Superior temporal gyrus (tissue), 1 donor: ENCODE measurements around the gene ALKBH2.
A peak's percentile ranks its signal among the peaks of the same experiment; 100 is the strongest.
"Not testable (repeated sequence)": the region's sequence is repeated elsewhere in the genome, so short reads cannot be mapped to it uniquely, and the experiment has no call there.

Experiments
- DNase-seq: peaks from one replicate; pipeline ENCODE4 v3.0.0-alpha.2; 2016; ENCODE audit errors: extremely low spot score

Gene ALKBH2

DNA sequence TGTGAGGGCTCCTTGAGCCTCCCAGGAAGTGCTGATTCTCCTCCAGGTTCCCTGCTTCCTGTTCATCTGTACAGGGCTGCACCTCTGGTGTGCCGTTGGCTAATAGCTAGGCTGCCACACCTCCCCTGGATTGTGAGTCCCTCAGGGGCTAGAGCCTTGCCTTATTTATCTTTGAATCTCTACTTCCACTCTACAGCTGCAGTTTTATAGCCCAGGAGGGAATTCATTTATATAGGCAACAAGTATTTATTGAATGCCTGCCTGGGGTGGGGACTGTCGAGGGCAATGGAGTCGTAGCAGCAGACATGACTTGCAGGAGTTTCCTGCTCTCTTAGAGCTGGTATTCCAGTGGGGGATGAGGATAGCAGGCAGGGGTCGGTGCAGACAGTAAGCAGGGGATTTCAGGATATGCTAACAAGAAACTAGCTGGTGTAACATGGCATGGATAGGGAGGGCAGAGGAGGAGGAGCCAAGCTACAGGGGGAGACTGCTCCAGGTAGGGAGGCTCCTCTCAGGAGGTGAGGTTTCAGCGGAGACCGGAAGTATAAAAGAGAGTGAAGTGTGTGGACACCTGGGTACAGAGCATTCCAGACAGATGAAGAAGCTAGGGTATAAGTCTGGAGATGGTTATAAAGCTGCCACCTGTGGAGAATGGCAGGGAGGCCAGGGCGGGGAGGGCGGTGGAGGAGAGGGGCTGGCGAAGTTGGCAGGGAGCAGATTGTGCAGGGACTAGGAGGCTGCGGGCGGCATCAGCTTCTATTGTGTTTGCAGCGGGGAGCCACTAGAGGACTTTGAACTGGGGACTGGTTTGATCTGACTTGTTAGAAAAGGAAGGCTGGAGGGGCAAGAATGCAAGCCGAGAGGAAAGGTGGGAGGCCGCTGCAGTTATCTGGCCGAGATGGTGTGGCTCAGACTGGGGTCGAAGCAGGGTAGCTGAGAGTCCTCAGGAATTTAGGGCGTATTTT, 23.7 kb downstream of the ALKBH2 start:
- DNase-seq = no peak

DNA sequence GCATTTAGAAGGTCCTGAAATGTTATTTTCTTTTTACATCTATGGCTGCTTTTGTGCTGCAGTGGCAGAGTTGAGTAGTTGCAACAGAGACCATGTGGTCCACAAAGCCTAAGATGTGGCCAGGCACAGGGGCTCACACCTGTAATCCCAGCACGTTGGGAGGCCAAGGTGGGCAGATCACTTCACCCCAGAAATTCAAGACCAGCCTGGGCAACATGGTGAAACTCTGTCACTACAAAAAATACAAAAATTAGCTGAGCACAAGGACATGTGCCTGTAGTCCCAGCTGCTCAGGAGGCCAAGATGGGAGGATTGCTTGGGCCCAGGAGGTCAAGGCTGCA, 27.4 kb downstream of the ALKBH2 start:
- DNase-seq = no peak

DNA sequence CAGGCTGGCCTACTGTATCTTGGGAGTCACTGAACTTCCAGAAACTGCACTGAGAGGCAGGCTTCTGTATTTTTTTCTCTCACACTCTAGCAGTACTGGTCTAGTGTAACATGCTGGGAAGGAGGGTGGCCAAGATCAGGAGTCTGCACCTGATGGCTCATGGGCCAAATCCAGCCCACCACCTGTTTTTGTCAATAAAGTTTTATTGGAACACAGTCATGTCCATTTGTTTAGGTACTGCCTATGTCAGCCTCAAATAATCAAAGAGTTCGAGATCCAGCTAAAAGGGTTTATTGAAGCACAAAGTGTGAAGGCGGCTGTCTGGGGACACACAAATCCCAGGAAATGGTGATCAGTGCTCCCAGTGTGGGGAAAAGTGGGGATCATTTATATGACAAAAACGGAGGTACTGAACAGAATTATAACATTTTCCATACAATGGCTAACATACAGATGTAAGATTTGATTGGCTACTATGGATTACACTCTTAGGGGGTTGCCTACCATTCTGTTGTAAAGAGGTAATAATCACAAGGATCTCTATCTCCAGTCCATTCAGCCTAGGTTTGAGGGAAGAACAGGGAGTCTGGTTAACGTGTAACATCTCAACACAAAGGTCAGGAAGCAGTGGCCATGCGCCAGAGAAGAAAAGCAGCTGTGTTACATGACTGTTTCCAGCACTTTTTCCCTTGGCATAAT, 28.0 kb downstream of the ALKBH2 start:
- no peak for DNase-seq

GRCh38 chr12:109064143-109064542, 29.1 kb downstream of the ALKBH2 start:
- no peak for DNase-seq

DNA sequence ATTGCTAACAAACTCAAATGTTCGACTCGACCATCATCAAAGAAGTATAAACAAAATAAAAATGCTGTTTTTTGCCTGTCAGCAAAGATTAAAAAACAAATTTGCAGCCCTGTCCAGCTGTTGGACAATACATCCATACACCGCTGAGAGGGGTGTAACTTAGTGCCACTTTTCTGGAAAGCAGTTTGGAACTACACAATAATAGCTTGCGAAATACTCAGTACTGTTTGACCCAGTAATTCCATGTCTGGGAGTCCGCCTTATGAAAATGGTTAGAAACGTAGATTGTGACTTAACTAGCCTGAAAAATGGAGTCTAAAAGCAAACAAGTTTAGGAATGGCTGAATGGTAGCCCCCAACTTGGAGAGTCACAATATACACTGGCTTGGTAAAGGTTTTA, 34.5 kb downstream of the ALKBH2 start:
- DNase-seq = no peak

DNA sequence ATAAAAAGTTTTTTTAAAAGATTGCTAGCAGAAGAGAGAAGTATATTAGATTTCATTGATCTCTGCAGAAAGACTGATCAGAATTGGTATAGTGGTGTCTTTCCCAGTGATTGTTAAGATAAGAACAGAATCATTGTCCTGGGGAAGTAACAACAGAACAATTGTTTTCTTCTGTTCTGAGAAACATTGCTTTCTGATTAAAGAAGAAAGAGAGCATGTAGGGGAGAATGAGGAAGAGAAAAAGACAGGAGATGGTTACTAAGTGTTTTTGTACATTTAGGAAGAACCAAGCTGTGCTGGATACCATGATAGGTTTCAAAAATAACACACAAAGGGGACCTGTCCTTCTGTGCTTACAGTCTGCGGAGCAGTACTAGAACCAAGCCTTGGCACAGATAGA, 35.9 kb downstream of the ALKBH2 start:
- DNase-seq = peak; percentile 89

- DNase-seq = peak; percentile 81
Measured at GRCh38 chr12:109056891-109057290, 36.4 kb downstream of the ALKBH2 start.

DNA sequence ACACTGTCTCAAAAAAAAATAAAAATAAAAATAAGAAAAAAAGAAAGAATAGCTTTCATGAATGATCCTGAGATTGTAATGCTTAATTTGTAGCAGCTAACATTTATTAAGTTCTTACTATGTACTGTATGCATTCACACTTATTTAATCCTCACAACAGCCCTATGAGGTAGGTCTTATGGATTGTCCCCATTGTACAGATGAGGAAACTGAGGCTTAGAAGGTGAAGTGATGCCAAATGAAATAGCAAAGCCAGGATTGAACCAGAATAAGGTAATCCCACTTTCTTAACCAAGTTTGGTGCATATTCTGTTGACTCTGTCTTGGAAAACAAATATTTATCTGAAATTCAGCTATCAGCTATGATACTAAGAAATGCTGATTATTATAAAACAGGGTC, 38.8 kb downstream of the ALKBH2 start:
- no peak for DNase-seq

GRCh38 chr12:109054124-109054513, 39.2 kb downstream of the ALKBH2 start:
- not testable (repeated sequence) for DNase-seq

DNA sequence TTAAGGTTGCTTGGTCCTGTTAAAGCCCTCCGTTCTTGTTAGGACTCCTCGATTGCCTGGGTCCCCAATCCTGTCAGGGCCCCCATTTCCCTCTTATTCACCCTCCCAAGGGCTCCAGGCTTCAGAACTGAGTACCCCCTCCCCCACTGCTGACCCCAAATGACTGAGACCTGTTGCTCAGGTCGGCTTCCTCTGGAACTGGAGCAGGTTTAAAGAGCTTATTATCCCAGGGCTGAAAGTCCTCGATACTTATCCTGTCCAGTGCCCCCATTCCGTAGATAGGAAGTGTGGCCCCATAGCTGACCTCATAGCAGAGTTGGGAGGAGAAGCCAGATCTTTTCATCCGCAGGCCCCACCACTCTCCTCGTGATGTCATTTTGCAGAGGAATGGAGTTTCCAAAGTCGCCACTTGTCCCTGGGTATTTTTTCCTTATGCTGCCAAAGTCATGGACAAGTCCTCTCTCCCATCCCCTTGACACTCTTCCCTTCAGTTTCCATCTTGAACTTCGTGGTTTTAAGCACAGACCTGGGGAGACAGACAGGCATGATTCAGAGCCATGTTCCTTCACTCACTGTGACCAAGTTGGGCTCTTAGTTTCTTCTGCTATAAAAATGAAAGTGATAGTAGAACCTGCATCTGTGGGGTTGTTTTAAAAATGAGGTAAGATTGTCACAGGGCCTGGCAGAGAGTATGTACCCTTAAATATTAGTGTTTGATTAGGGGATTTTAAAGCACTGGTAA, 39.7 kb downstream of the ALKBH2 start:
- DNase-seq = no peak

- peak; percentile 95 for DNase-seq
Measured at GRCh38 chr12:109052414-109053323, 40.6 kb downstream of the ALKBH2 start, which contains the start of gene USP30. Gene USP30 (plus strand): TSS chr12:109052576. CDS start chr12:109052679, 103 bp downstream.

- DNase-seq = no peak
Measured at GRCh38 chr12:109052097-109052413, 41.2 kb downstream of the ALKBH2 start.

GRCh38 chr12:109049794-109050193, 43.5 kb downstream of the ALKBH2 start:
- DNase-seq = not testable (repeated sequence)

DNA sequence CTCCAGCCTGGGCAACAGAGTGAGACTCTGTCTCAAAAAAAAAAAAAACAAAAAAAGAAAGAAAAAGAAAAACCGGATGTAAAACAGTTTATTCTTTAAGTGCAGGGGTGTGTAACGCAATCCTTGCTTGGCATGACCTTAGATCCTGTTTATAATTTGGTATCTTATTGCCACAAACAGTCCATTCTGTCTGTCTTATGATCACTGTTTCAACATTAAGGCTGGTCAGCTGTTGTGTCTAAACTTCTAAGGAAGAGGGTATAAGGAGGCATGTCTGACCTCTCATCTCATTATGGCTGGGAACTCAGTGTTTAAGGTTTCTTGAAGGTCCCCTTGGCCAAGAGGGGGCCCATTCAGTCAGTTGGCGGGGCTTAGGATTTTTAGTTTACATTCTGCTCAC, 44.6 kb downstream of the ALKBH2 start:
- DNase-seq = not testable (repeated sequence)

DNA sequence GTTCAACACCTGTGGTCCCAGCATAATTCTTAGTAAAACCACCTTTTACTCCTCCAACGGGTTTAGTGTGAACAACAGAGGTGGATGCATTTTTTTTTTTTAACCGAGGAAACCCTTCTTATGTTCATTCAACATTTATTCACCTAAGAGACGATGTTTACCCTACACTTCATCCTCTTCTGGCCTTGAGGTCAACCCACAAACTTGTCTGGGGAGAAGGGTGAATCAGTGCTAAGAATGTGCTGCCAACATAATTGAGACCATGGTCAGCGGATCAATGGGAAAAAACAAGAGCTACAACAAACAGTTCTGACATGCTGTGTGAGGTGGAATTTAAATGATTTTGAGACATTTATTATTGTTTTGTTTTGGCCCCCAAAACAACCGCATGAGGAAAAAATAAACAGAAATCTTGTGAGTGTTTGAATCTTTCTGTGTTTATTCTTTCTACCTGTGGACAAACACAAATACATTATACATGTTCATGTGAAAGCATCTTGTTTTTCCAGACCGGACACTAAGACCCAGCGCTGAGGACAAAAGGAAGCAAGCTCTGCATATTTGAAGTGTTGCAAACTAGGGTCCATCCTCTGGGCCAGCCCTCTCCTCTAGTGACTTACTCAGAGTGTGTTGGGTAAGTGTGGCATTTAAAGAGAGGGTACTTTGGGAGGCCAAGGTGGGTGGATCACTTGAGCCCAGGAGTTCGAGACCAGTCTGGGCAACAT, 46.0 kb downstream of the ALKBH2 start:
- no peak for DNase-seq

- no peak for DNase-seq
Measured at GRCh38 chr12:109044241-109044640, 49.0 kb downstream of the ALKBH2 start.
